GM23338 (cell line): ENCODE results near the gene PLIN4. TPM values are rescaled to one million over a fixed set of nuclear protein-coding genes. Genes with fewer than 3 reads are reported as not detected.

Source experiments
- ATAC-seq: fragments of 200-7000 bp; cut with Tn5 transposase; 3 replicates; pipeline ENCODE4 v1.9.1; 2020
- DNase-seq: peaks from one replicate; pipeline ENCODE4 v3.0.0-alpha.2; 2015; ENCODE audit warnings: low spot score
- H2AFZ ChIP-seq: fragments of 200-600 bp; sonication (generic); 2 replicates; pipeline ENCODE4 v1.8.0; 2016; ENCODE audit warnings: antibody characterized with exemption, mild to moderate bottlenecking, moderate library complexity
- H3F3A ChIP-seq: fragments of 200-600 bp; sonication (generic); replicated peaks from 2 replicates; pipeline ENCODE4 v1.8.0; 2017; ENCODE audit warnings: antibody characterized with exemption, mixed run types, low read depth
- H3K27ac ChIP-seq: fragments of 200-600 bp; sonication (generic); 2 replicates; pipeline ENCODE4 v1.6.1; 2016; ENCODE audit warnings: low read depth
- H3K27me3 ChIP-seq: fragments of 200-600 bp; sonication (generic); 2 replicates; pipeline ENCODE4 v1.8.0; 2016; ENCODE audit warnings: mild to moderate bottlenecking, mixed run types, moderate library complexity; ENCODE audit not compliant: insufficient read depth
- H3K36me3 ChIP-seq: fragments of 200-600 bp; sonication (generic); 2 replicates; pipeline ENCODE4 v1.8.0; 2016; ENCODE audit warnings: mild to moderate bottlenecking; ENCODE audit not compliant: insufficient read depth
- H3K4me1 ChIP-seq: fragments of 200-600 bp; sonication (generic); 2 replicates; pipeline ENCODE4 v1.8.0; 2016; ENCODE audit warnings: mild to moderate bottlenecking, moderate library complexity; ENCODE audit not compliant: insufficient read depth
- H3K4me2 ChIP-seq: fragments of 200-600 bp; sonication (generic); 2 replicates; pipeline ENCODE4 v1.7.1; 2017; ENCODE audit warnings: mixed run types
- H3K4me3 ChIP-seq: fragments of 200-600 bp; sonication (generic); 2 replicates; pipeline ENCODE4 v1.6.1; 2016; ENCODE audit warnings: mixed run types
- H3K79me2 ChIP-seq: fragments of 200-600 bp; sonication (generic); replicated peaks from 2 replicates; pipeline ENCODE4 v1.8.0; 2017; ENCODE audit warnings: mild to moderate bottlenecking; ENCODE audit not compliant: insufficient read depth
- H3K9me2 ChIP-seq: fragments of 200-600 bp; sonication (generic); 2 replicates; pipeline ENCODE4 v1.8.0; 2017; ENCODE audit not compliant: insufficient read depth
- H4K20me1 ChIP-seq: fragments of 200-600 bp; sonication (generic); replicated peaks from 2 replicates; pipeline ENCODE4 v1.8.0; 2017; ENCODE audit warnings: mild to moderate bottlenecking; ENCODE audit not compliant: insufficient read depth
- H3K27ac Mint-ChIP-seq: 2 replicates; pipeline ENCODE4 v1.8.0; 2020; ENCODE audit warnings: inconsistent platforms, mild to moderate bottlenecking, moderate library complexity, mixed read lengths
- H3K27me3 Mint-ChIP-seq: 3 replicates; pipeline ENCODE4 v1.8.0; 2022; ENCODE audit warnings: low read depth, mild to moderate bottlenecking, moderate library complexity, mixed read lengths, inconsistent platforms; ENCODE audit not compliant: insufficient read depth, poor library complexity
- H3K36me3 Mint-ChIP-seq: 3 replicates; pipeline ENCODE4 v1.8.0; 2021; ENCODE audit warnings: low read depth, mild to moderate bottlenecking, inconsistent platforms, moderate library complexity, mixed read lengths
- H3K4me1 Mint-ChIP-seq: 3 replicates; pipeline ENCODE4 v1.8.0; 2020; ENCODE audit warnings: mild to moderate bottlenecking, inconsistent platforms, mixed read lengths
- H3K4me3 Mint-ChIP-seq: 3 replicates; pipeline ENCODE4 v1.8.0; 2021; ENCODE audit warnings: moderate library complexity, mild to moderate bottlenecking, inconsistent platforms, mixed read lengths
- H3K9me3 Mint-ChIP-seq: 3 replicates; pipeline ENCODE4 v1.8.0; 2020; ENCODE audit warnings: moderate library complexity, mild to moderate bottlenecking, inconsistent platforms, mixed read lengths
- CREB1 ChIP-seq: fragments of 250-450 bp; sonication (Bioruptor Pico); IDR thresholded peaks from 2 replicates; pipeline ENCODE4 v1.5.0; 2020; ENCODE audit warnings: low read depth, mild to moderate bottlenecking, moderate library complexity
- EZH2 ChIP-seq: fragments of 200-600 bp; sonication (generic); IDR thresholded peaks from one replicate; pipeline ENCODE4 v1.8.0; 2017; ENCODE audit warnings: antibody characterized with exemption, mild to moderate bottlenecking, low read depth; ENCODE audit not compliant: unreplicated experiment
- EZH2phosphoT487 ChIP-seq: fragments of 200-600 bp; sonication (generic); IDR thresholded peaks from one replicate; pipeline ENCODE4 v1.8.1; 2018; ENCODE audit warnings: antibody characterized with exemption; ENCODE audit not compliant: unreplicated experiment
- JUNB ChIP-seq: IDR thresholded peaks from one replicate; pipeline ENCODE4 v1.6.1; 2016; ENCODE audit warnings: antibody characterized with exemption; ENCODE audit not compliant: unreplicated experiment
- ZNF462 ChIP-seq: fragments of 250-450 bp; sonication (Bioruptor Pico); IDR thresholded peaks from 2 replicates; pipeline ENCODE4 v1.5.0; 2020; ENCODE audit warnings: mild to moderate bottlenecking, moderate library complexity
- polyA plus RNA-seq: library from polyadenylated mRNA; unstranded; fragments of >200 nt; fragmentation: Nextera tagmentation; extraction: Ambion mirVana; gene quantifications from 2 replicates; pipeline ENCODE4 v1.2.1, GENCODE V29; 2016
- total RNA-seq: library from RNA; depleted of rRNA; stranded (reverse); fragments of >200 nt; shearing (Covaris generic); gene quantifications from 2 replicates; pipeline ENCODE4 v1.2.3, GENCODE V29; 2014
- TF ChIP-seq, protein P1 (sequence below), 2 experiments: fragments of 200-600 bp in 1 of 2; sonication (generic) in 1 of 2; conservative IDR thresholded peaks; 2 replicates each; pipeline versions ENCODE4 v1.5.1 to v1.6.1; 2016 to 2017; ENCODE audit warnings: antibody characterized with exemption in 2 of 2, low read depth in 2 of 2, mild to moderate bottlenecking in 2 of 2, moderate library complexity in 1 of 2

The PLIN4 gene
- total and polyA plus RNA-seq, 2 experiments from 2014 or later: 0.19 to 0.59 TPM

DNA sequence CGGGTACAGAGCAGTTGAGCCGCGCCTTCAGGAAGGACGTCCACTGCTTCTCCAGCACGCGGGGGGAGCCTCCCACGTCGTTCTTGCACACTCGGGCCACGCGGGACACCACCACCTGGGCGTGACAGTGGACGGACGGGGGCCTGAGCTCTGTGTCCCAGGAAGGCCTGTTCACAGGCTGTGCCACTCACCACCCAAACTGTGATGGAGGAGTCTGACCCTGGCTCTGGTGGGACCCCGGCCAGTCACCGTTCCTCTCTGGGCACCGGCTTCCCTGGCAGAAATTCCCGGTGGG lies 34.2 kb upstream of the PLIN4 start (continued):
- TF ChIP-seq EZH2phosphoT487: no peak
- no peak for TF ChIP-seq JUNB

DNA sequence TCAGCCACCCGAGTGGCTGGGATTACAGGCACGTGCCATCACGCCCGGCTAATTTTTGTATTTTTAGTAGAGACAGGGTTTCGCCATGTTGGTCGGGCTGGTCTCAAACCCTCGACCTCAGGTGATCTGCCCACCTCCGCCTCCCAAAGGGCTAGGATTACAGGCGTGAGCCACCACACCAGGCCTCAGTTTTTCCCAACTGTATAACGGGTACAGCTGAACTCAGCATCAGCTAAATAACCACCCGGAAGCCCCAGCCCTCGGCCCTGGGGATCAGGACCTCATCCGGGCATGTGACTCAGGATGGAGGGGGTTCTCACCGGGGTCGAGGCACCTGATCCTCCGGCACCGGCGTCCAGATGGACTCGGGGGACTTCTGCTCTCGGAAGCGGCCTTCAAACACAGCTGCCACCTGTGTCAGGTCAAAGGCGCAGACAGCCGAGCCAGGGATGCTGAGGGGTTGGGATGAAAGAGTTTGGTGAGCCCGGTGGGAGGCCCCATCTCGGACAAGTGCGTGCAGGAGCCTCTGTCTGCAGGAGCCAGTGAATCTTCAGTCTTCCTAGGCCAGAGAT lies 32.3 kb upstream of the PLIN4 start:
- Histone ChIP-seq H3F3A (0 out of 2 replicates have a peak, but pooled peaks cover under 1% of the 10 kb centered on the region), H2AFZ (no peak overlapping the region), H3K4me2 (no peak overlapping the region), H3K4me1 (no peaks in the 10 kb centered on the region), H4K20me1 (peaks cover 4% of the 10 kb centered on the region; the same call in 1 of the 2 replicates), H3K9me2 (no peaks in the 10 kb centered on the region), H3K36me3 (peaks cover 4% of the 10 kb centered on the region), H3K27ac (no peak overlapping the region), H3K27me3 (no peaks in the 10 kb centered on the region), H3K4me3 (no peak overlapping the region), H3K79me2 (no peaks in the 10 kb centered on the region)
- H3K4me3 Mint-ChIP-seq: no peak overlapping the region
- DNase-seq: no peak
- no peaks in the 10 kb centered on the region for H3K4me1 Mint-ChIP-seq
- TF ChIP-seq CREB1 (CRISPR knock-in tag) (no peak), ZNF462 (no peak), EZH2 (no peak)
- TF ChIP-seq, protein P1, sequence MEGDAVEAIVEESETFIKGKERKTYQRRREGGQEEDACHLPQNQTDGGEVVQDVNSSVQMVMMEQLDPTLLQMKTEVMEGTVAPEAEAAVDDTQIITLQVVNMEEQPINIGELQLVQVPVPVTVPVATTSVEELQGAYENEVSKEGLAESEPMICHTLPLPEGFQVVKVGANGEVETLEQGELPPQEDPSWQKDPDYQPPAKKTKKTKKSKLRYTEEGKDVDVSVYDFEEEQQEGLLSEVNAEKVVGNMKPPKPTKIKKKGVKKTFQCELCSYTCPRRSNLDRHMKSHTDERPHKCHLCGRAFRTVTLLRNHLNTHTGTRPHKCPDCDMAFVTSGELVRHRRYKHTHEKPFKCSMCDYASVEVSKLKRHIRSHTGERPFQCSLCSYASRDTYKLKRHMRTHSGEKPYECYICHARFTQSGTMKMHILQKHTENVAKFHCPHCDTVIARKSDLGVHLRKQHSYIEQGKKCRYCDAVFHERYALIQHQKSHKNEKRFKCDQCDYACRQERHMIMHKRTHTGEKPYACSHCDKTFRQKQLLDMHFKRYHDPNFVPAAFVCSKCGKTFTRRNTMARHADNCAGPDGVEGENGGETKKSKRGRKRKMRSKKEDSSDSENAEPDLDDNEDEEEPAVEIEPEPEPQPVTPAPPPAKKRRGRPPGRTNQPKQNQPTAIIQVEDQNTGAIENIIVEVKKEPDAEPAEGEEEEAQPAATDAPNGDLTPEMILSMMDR (conservative IDR thresholded peaks at IDR 0.05; ENCODE audit: low read depth in 2 of 2): no peak
- H3K36me3 Mint-ChIP-seq: peaks cover 55% of the 10 kb centered on the region
- ATAC-seq: no peak
- peaks cover 15% of the 10 kb centered on the region for H3K27me3 Mint-ChIP-seq
- no peaks in the 10 kb centered on the region for H3K9me3 Mint-ChIP-seq
- H3K27ac Mint-ChIP-seq: no peak overlapping the region
